ENCODE measurements around the gene UGT1A1. TPM values are rescaled to one million over a fixed set of nuclear protein-coding genes. Genes with fewer than 3 reads are reported as not detected.

Gene UGT1A1
- total RNA-seq, 1 experiment from 2014 or later: not detected

- no peaks in the 10 kb centered on the region for H3K36me3 ChIP-seq (ENCODE audit: control insufficient read depth in 1 of 2, insufficient read depth in 2 of 2, low read length in 2 of 2)
- no peak for DNase-seq (ENCODE audit: low read depth, low spot score)
- H3K27ac ChIP-seq (ENCODE audit: low read depth, low read length): no peak overlapping the region
- TF ChIP-seq ZNF274 (IDR thresholded peaks at IDR 0.05; ENCODE audit: low read depth, low read length) (no peak), CEBPB (IDR thresholded peaks at IDR 0.05; ENCODE audit: low read depth) (no peak), MAX (IDR thresholded peaks at IDR 0.05) (no peak), ZFX (IDR thresholded peaks at IDR 0.05) (no peak), SIN3A (IDR thresholded peaks at IDR 0.05; ENCODE audit: low read depth) (no peak), ELF1 (IDR thresholded peaks at IDR 0.05; ENCODE audit: borderline replicate concordance, low read depth) (no peak), FOSL1 (IDR thresholded peaks at IDR 0.05; ENCODE audit: low read depth) (no peak), CTCF (IDR thresholded peaks at IDR 0.05 in 2 of 3, conservative IDR thresholded peaks at IDR 0.05 in 1 of 3; ENCODE audit: borderline replicate concordance in 1 of 3, insufficient read depth in 1 of 3, low read depth in 2 of 3, low read length in 2 of 3) (no peak), YY1 (IDR thresholded peaks at IDR 0.05; ENCODE audit: extremely low read depth, insufficient replicate concordance, low read depth, low read length) (no peak), REST (IDR thresholded peaks at IDR 0.05; ENCODE audit: low read depth) (no peak), SP1 (IDR thresholded peaks at IDR 0.05; ENCODE audit: low read depth) (no peak), JUND (IDR thresholded peaks at IDR 0.05) (no peak), EGR1 (IDR thresholded peaks at IDR 0.05; ENCODE audit: low read depth) (no peak), RAD21 (IDR thresholded peaks at IDR 0.05; ENCODE audit: low read depth) (no peak), TCF7L2 (IDR thresholded peaks at IDR 0.05; ENCODE audit: borderline replicate concordance, extremely low read depth, insufficient read depth, insufficient read length) (no peak), ATF3 (IDR thresholded peaks at IDR 0.05) (no peak), ZBTB33 (IDR thresholded peaks at IDR 0.05; ENCODE audit: extremely low read depth, insufficient replicate concordance, low read length) (no peak), CBX3 (IDR thresholded peaks at IDR 0.05; ENCODE audit: low read depth) (no peak)
- H3K27me3 ChIP-seq (ENCODE audit: insufficient read depth, low read length): no peaks in the 10 kb centered on the region
- no peaks in the 10 kb centered on the region for H4K20me1 ChIP-seq (ENCODE audit: insufficient read depth)
- no peaks in the 10 kb centered on the region for H3K4me1 ChIP-seq (ENCODE audit: control insufficient read depth in 1 of 2, insufficient read depth in 2 of 2, low read length in 2 of 2)
- H3K9ac ChIP-seq (ENCODE audit: low read length): no peak overlapping the region
- no peak for ATAC-seq
- no peak overlapping the region for H3K4me3 ChIP-seq (replicated peaks in 1 of 2; ENCODE audit: low read depth in 1 of 2, low read length in 2 of 2)
- no peaks in the 10 kb centered on the region for H3K79me2 ChIP-seq (ENCODE audit: insufficient read depth, low read length)
- RAD21 ChIA-PET (ENCODE audit: low non-redundant PET in 1 of 2, low total read pairs in 2 of 2, uncharacterized antibody in 2 of 2, unreplicated experiment in 2 of 2): no interaction called here
- intact Hi-C loops (cut with micrococcal nuclease): no loop called here
- no peak overlapping the region for H3K4me2 ChIP-seq (ENCODE audit: low read length)
- H3K9me3 ChIP-seq (ENCODE audit: control insufficient read depth in 1 of 2, insufficient read depth in 1 of 2, low read depth in 1 of 2, low read length in 2 of 2): no peaks in the 10 kb centered on the region
- no peaks in the 10 kb centered on the region for H3K9me2 ChIP-seq (ENCODE audit: insufficient read depth)
- CTCF ChIA-PET: no interaction called here
- no peak overlapping the region for H2AFZ ChIP-seq (ENCODE audit: low read depth, low read length, poor library complexity, severe bottlenecking)
- BruUV-seq (replicated peaks): no TSS peak
- POLR2A ChIA-PET: no interaction called here
These were observed 13.4 kb upstream of the UGT1A1 start for GRCh38 chr2:233746475-233747282.
